Neural cell (in vitro differentiated cells): ENCODE data around the gene OR4D9. TPM values are rescaled to one million over a fixed set of nuclear protein-coding genes. Genes with fewer than 3 reads are reported as not detected.

Experiments used
- H2AFZ ChIP-seq: fragments of 200-600, 300-800 bp; sonication (generic), shearing (Covaris generic); 2 replicates; pipeline ENCODE4 v1.6.0; 2014; ENCODE audit warnings: low read depth, mild to moderate bottlenecking, antibody characterized with exemption, low read length, moderate library complexity
- H3F3A ChIP-seq: fragments of 200-600 bp; shearing (Covaris generic); 2 replicates; pipeline ENCODE4 v1.6.1; 2016; ENCODE audit warnings: mild to moderate bottlenecking, moderate library complexity, mixed read lengths, antibody characterized with exemption, low read length; ENCODE audit not compliant: insufficient read depth, poor library complexity, severe bottlenecking
- H3K27ac ChIP-seq: fragments of 200-600, 300-800 bp; sonication (generic), shearing (Covaris generic); 2 replicates; pipeline ENCODE4 v1.5.1; 2014; ENCODE audit warnings: mild to moderate bottlenecking, low read length, moderate library complexity
- H3K27me3 ChIP-seq: fragments of 300-800, 200-600 bp; sonication (generic), shearing (Covaris generic); 2 replicates; pipeline ENCODE4 v1.6.0; 2014; ENCODE audit warnings: mild to moderate bottlenecking, low read depth, low read length, moderate library complexity; ENCODE audit not compliant: insufficient read depth
- H3K36me3 ChIP-seq: fragments of 300-800, 200-600 bp; sonication (generic), shearing (Covaris generic); 2 replicates; pipeline ENCODE4 v1.5.1; 2014; ENCODE audit warnings: mild to moderate bottlenecking, antibody characterized with exemption, low read length, moderate library complexity; ENCODE audit not compliant: insufficient read depth
- H3K4me2 ChIP-seq: fragments of 300-800, 200-600 bp; sonication (generic), shearing (Covaris generic); 2 replicates; pipeline ENCODE4 v1.6.0; 2014; ENCODE audit warnings: mild to moderate bottlenecking, low read length
- H3K4me3 ChIP-seq: fragments of 300-800, 200-600 bp; sonication (generic), shearing (Covaris generic); 2 replicates; pipeline ENCODE4 v1.5.1; 2014; ENCODE audit warnings: mild to moderate bottlenecking, low read length, moderate library complexity
- H3K79me2 ChIP-seq: fragments of 200-600 bp; shearing (Covaris generic); replicated peaks from 2 replicates; pipeline ENCODE4 v1.6.0; 2014; ENCODE audit warnings: mild to moderate bottlenecking, low read length, moderate library complexity; ENCODE audit not compliant: insufficient read depth
- H3K9ac ChIP-seq: fragments of 300-800, 200-600 bp; sonication (generic), shearing (Covaris generic); 2 replicates; pipeline ENCODE4 v1.6.1; 2016; ENCODE audit warnings: mild to moderate bottlenecking, low read length, mixed read lengths
- H3K9me2 ChIP-seq: fragments of 200-600 bp; shearing (Covaris generic); 2 replicates; pipeline ENCODE4 v1.6.1; 2016; ENCODE audit warnings: mild to moderate bottlenecking, low read length, mixed read lengths; ENCODE audit not compliant: insufficient read depth
- H3K9me3 ChIP-seq: fragments of 200-600, 300-800 bp; sonication (generic), shearing (Covaris generic); 2 replicates; pipeline ENCODE4 v1.6.1; 2016; ENCODE audit warnings: mild to moderate bottlenecking, mixed run types, low read length, moderate library complexity, mixed read lengths
- H4K20me1 ChIP-seq: fragments of 200-600 bp; shearing (Covaris generic); 2 replicates; pipeline ENCODE4 v1.6.1; 2016; ENCODE audit warnings: mild to moderate bottlenecking, mixed run types; ENCODE audit not compliant: insufficient read depth
- CTCF ChIP-seq: fragments of 450-650 bp; IDR thresholded peaks from 2 replicates; pipeline ENCODE4 v1.5.1; 2014; ENCODE audit warnings: antibody characterized with exemption, mild to moderate bottlenecking, moderate library complexity; ENCODE audit not compliant: poor library complexity, severe bottlenecking
- EP300 ChIP-seq: fragments of 450-650 bp; conservative IDR thresholded peaks from 2 replicates; pipeline ENCODE4 v1.6.1; 2014; ENCODE audit warnings: antibody characterized with exemption, mild to moderate bottlenecking, moderate library complexity; ENCODE audit not compliant: poor library complexity, severe bottlenecking
- EZH2 ChIP-seq: fragments of 200-600, 300-800 bp; shearing (Covaris generic), sonication (generic); IDR thresholded peaks from 2 replicates; pipeline ENCODE4 v1.6.1; 2014; ENCODE audit warnings: antibody characterized with exemption, low read length, borderline replicate concordance, mild to moderate bottlenecking; ENCODE audit not compliant: insufficient read depth, poor library complexity, severe bottlenecking
- MXI1 ChIP-seq: fragments of 450-650 bp; conservative IDR thresholded peaks from 2 replicates; pipeline ENCODE4 v1.6.1; 2014; ENCODE audit warnings: antibody characterized with exemption, mild to moderate bottlenecking; ENCODE audit not compliant: poor library complexity, severe bottlenecking
- POLR2AphosphoS5 ChIP-seq: IDR thresholded peaks from 2 replicates; pipeline ENCODE4 v1.6.1; 2012
- RAD21 ChIP-seq: fragments of 450-650 bp; conservative IDR thresholded peaks from 2 replicates; pipeline ENCODE4 v1.6.1; 2014; ENCODE audit warnings: antibody characterized with exemption, mild to moderate bottlenecking, moderate library complexity
- REST ChIP-seq: IDR thresholded peaks from 2 replicates; pipeline ENCODE4 v1.6.1; 2012; ENCODE audit warnings: borderline replicate concordance
- SMC3 ChIP-seq: fragments of 450-650 bp; conservative IDR thresholded peaks from 2 replicates; pipeline ENCODE4 v1.6.1; 2014; ENCODE audit warnings: antibody characterized with exemption, mild to moderate bottlenecking, moderate library complexity; ENCODE audit not compliant: poor library complexity
- TAF1 ChIP-seq: IDR thresholded peaks from 2 replicates; pipeline ENCODE4 v1.6.1; 2012; ENCODE audit warnings: low read depth
- polyA plus RNA-seq: library from polyadenylated mRNA; depleted of rRNA; stranded (reverse); fragments of >200 nt; gene quantifications from 2 replicates; pipeline ENCODE4 v1.2.3, GENCODE V29; 2014

OR4D9 gene
- polyA plus RNA-seq, 1 donor from 2014 or later, result not detected

GRCh38 chr11:59479906-59480305 is 31.4 kb upstream of the OR4D9 start:
- Histone ChIP-seq H3K9me3 (no peaks in the 10 kb centered on the region), H3K79me2 (no peaks in the 10 kb centered on the region), H4K20me1 (no peaks in the 10 kb centered on the region), H3K27me3 (no peaks in the 10 kb centered on the region), H3K27ac (no peak overlapping the region), H3K4me2 (no peak overlapping the region), H3F3A (no peaks in the 10 kb centered on the region), H3K4me3 (no peak overlapping the region), H2AFZ (no peak overlapping the region), H3K36me3 (no peaks in the 10 kb centered on the region), H3K9me2 (no peaks in the 10 kb centered on the region), H3K9ac (no peak overlapping the region)
- no peak for TF ChIP-seq MXI1
- TF ChIP-seq EZH2, result no peak
- no peak for TF ChIP-seq EP300
- no peak for TF ChIP-seq SMC3
- TF ChIP-seq POLR2AphosphoS5, result no peak
- no peak for TF ChIP-seq RAD21
- no peak for TF ChIP-seq TAF1
- no peak for TF ChIP-seq REST
- TF ChIP-seq CTCF, result no peak

GRCh38 chr11:59480359-59480758 is 31.0 kb upstream of the OR4D9 start:
- Histone ChIP-seq H3K9me3 (no peaks in the 10 kb centered on the region), H3K9me2 (no peaks in the 10 kb centered on the region), H3K9ac (no peak overlapping the region), H3K79me2 (no peaks in the 10 kb centered on the region), H3K4me3 (no peak overlapping the region), H4K20me1 (no peaks in the 10 kb centered on the region), H3F3A (no peaks in the 10 kb centered on the region), H3K27me3 (no peaks in the 10 kb centered on the region), H3K4me2 (no peak overlapping the region), H2AFZ (no peak overlapping the region), H3K27ac (no peak overlapping the region), H3K36me3 (no peaks in the 10 kb centered on the region)
- TF ChIP-seq REST, result no peak
- no peak for TF ChIP-seq POLR2AphosphoS5
- no peak for TF ChIP-seq MXI1
- TF ChIP-seq CTCF, result no peak
- TF ChIP-seq SMC3, result no peak
- no peak for TF ChIP-seq RAD21
- TF ChIP-seq EP300, result no peak
- TF ChIP-seq EZH2, result no peak
- no peak for TF ChIP-seq TAF1
